GM19240 (cell line): Measurements from ENCODE around the gene BBOX1.
"Not testable (repeated sequence)": the region's sequence is repeated elsewhere in the genome, so short reads cannot be mapped to it uniquely, and the experiment has no call there.

Experiments
- DNase-seq: peaks from one replicate; pipeline ENCODE4 v3.0.0; 2011; ENCODE audit warnings: low spot score; ENCODE audit not compliant: insufficient read length

Gene BBOX1

GRCh38 chr11:27040302-27041115 is at the start of gene BBOX1:
TSS of gene BBOX1 (plus strand) at chr11:27040815. CDS start at chr11:27055431, 14,616 bp downstream.
- no peak for DNase-seq

GRCh38 chr11:26992031-26992541 is 48.5 kb upstream of the BBOX1 start:
- DNase-seq = no peak

- DNase-seq = no peak
These were observed 46.6 kb upstream of the BBOX1 start, which contains the start of gene FIBIN for GRCh38 chr11:26993965-26994457. TSS of gene FIBIN (plus strand) at chr11:26994112. CDS start at chr11:26994527, 415 bp downstream.

- DNase-seq = no peak
These were observed 46.0 kb upstream of the BBOX1 start for GRCh38 chr11:26994631-26995095.

GRCh38 chr11:26995701-26996460 is 44.7 kb upstream of the BBOX1 start:
- no peak for DNase-seq

GRCh38 chr11:26997378-26997777 is 43.2 kb upstream of the BBOX1 start:
- no peak for DNase-seq

GRCh38 chr11:27001136-27001730 is 39.4 kb upstream of the BBOX1 start:
- DNase-seq = not testable (repeated sequence)

- DNase-seq = no peak
These were observed 38.2 kb upstream of the BBOX1 start for GRCh38 chr11:27002431-27002830.

GRCh38 chr11:27002838-27003237 is 37.8 kb upstream of the BBOX1 start:
- DNase-seq = no peak

GRCh38 chr11:27004103-27004502 is 36.5 kb upstream of the BBOX1 start:
- no peak for DNase-seq

- no peak for DNase-seq
These were observed 31.6 kb upstream of the BBOX1 start for GRCh38 chr11:27008811-27009535.

- DNase-seq = no peak
These were observed 28.9 kb upstream of the BBOX1 start for GRCh38 chr11:27011560-27012233.

GRCh38 chr11:27012234-27012921 is 28.2 kb upstream of the BBOX1 start:
- DNase-seq = no peak

- DNase-seq = no peak
These were observed 26.7 kb upstream of the BBOX1 start for GRCh38 chr11:27013781-27014361.

GRCh38 chr11:27018902-27019529 is 21.6 kb upstream of the BBOX1 start:
- no peak for DNase-seq

GRCh38 chr11:27020751-27021150 is 19.9 kb upstream of the BBOX1 start:
- no peak for DNase-seq

- no peak for DNase-seq
These were observed 17.9 kb upstream of the BBOX1 start for GRCh38 chr11:27022659-27023251.

- DNase-seq = no peak
These were observed 15.8 kb upstream of the BBOX1 start for GRCh38 chr11:27024865-27025264.
